BLaER1 (cell line): Measurements from ENCODE around the gene ZRANB2.

ENCODE experiments used
- H3K27ac ChIP-seq: shearing (Covaris generic); formaldehyde crosslinking; 2 replicates; pipeline ENCODE4 v1.8.1; 2022
- H3K27me3 ChIP-seq: shearing (Covaris generic); formaldehyde crosslinking; 2 replicates; pipeline ENCODE4 v1.8.1; 2022
- H3K36me3 ChIP-seq: shearing (Covaris generic); formaldehyde crosslinking; 2 replicates; pipeline ENCODE4 v1.8.1; 2022
- H3K4me1 ChIP-seq: shearing (Covaris generic); formaldehyde crosslinking; 2 replicates; pipeline ENCODE4 v1.8.1; 2022
- H3K4me2 ChIP-seq: shearing (Covaris generic); formaldehyde crosslinking; 2 replicates; pipeline ENCODE4 v1.8.1; 2022
- H3K4me3 ChIP-seq: shearing (Covaris generic); formaldehyde crosslinking; 2 replicates; pipeline ENCODE4 v1.8.1; 2022
- H3K9ac ChIP-seq: shearing (Covaris generic); formaldehyde crosslinking; 2 replicates; pipeline ENCODE4 v1.8.1; 2022
- H3K9me3 ChIP-seq: shearing (Covaris generic); formaldehyde crosslinking; 2 replicates; pipeline ENCODE4 v1.8.1; 2022
- H4K20me1 ChIP-seq: shearing (Covaris generic); formaldehyde crosslinking; 2 replicates; pipeline ENCODE4 v1.8.1; 2022
- Cebpa-rat ChIP-seq: shearing (Covaris generic); IDR thresholded peaks from 2 replicates; pipeline ENCODE4 v1.8.1; 2022

The ZRANB2 gene

GRCh38 chr1:71033136-71033535 is 47.7 kb downstream of the ZRANB2 start:
- TF ChIP-seq Cebpa-rat: no peak
- Histone ChIP-seq H3K4me1 (no peaks in the 10 kb centered on the region), H3K27ac (no peak overlapping the region), H3K9me3 (no peaks in the 10 kb centered on the region), H3K36me3 (no peaks in the 10 kb centered on the region), H3K27me3 (no peaks in the 10 kb centered on the region), H3K9ac (no peak overlapping the region), H3K4me3 (no peak overlapping the region), H3K4me2 (no peak overlapping the region), H4K20me1 (no peaks in the 10 kb centered on the region)

- H3K4me2 ChIP-seq: no peak overlapping the region
- H3K4me3 ChIP-seq: no peak overlapping the region
- H3K36me3 ChIP-seq: no peaks in the 10 kb centered on the region
- no peaks in the 10 kb centered on the region for H3K9me3 ChIP-seq
- H3K9ac ChIP-seq: no peak overlapping the region
- TF ChIP-seq Cebpa-rat: no peak
- no peaks in the 10 kb centered on the region for H4K20me1 ChIP-seq
- H3K27ac ChIP-seq: no peak overlapping the region
- H3K4me1 ChIP-seq: no peaks in the 10 kb centered on the region
- H3K27me3 ChIP-seq: no peaks in the 10 kb centered on the region
These were observed 49.4 kb downstream of the ZRANB2 start for GRCh38 chr1:71031426-71031825.

GRCh38 chr1:71030026-71030425 is 50.8 kb downstream of the ZRANB2 start:
- Histone ChIP-seq H3K36me3 (no peaks in the 10 kb centered on the region), H3K27ac (no peak overlapping the region), H3K4me1 (no peaks in the 10 kb centered on the region), H3K4me2 (no peak overlapping the region), H3K9ac (no peak overlapping the region), H3K27me3 (no peaks in the 10 kb centered on the region), H4K20me1 (no peaks in the 10 kb centered on the region), H3K4me3 (no peak overlapping the region), H3K9me3 (no peaks in the 10 kb centered on the region)
- TF ChIP-seq Cebpa-rat: no peak

- no peaks in the 10 kb centered on the region for H3K4me1 ChIP-seq
- no peaks in the 10 kb centered on the region for H4K20me1 ChIP-seq
- no peak overlapping the region for H3K4me2 ChIP-seq
- no peaks in the 10 kb centered on the region for H3K27me3 ChIP-seq
- H3K4me3 ChIP-seq: no peak overlapping the region
- no peaks in the 10 kb centered on the region for H3K9me3 ChIP-seq
- no peak overlapping the region for H3K9ac ChIP-seq
- H3K36me3 ChIP-seq: no peaks in the 10 kb centered on the region
- no peak for TF ChIP-seq Cebpa-rat
- H3K27ac ChIP-seq: no peak overlapping the region
These were observed 51.9 kb downstream of the ZRANB2 start for GRCh38 chr1:71028981-71029380.

GRCh38 chr1:71027991-71028390 is 52.8 kb downstream of the ZRANB2 start:
- no peaks in the 10 kb centered on the region for H4K20me1 ChIP-seq
- H3K4me1 ChIP-seq: no peaks in the 10 kb centered on the region
- no peak overlapping the region for H3K27ac ChIP-seq
- H3K9ac ChIP-seq: no peak overlapping the region
- no peaks in the 10 kb centered on the region for H3K9me3 ChIP-seq
- TF ChIP-seq Cebpa-rat: no peak
- H3K4me3 ChIP-seq: no peak overlapping the region
- H3K36me3 ChIP-seq: no peaks in the 10 kb centered on the region
- no peak overlapping the region for H3K4me2 ChIP-seq
- H3K27me3 ChIP-seq: no peaks in the 10 kb centered on the region

GRCh38 chr1:71026093-71026492 is 54.7 kb downstream of the ZRANB2 start:
- no peak overlapping the region for H3K4me3 ChIP-seq
- no peaks in the 10 kb centered on the region for H3K9me3 ChIP-seq
- H3K9ac ChIP-seq: no peak overlapping the region
- no peak for TF ChIP-seq Cebpa-rat
- H3K4me1 ChIP-seq: no peaks in the 10 kb centered on the region
- no peaks in the 10 kb centered on the region for H3K27me3 ChIP-seq
- H3K36me3 ChIP-seq: no peaks in the 10 kb centered on the region
- no peak overlapping the region for H3K27ac ChIP-seq
- H3K4me2 ChIP-seq: no peak overlapping the region
- no peaks in the 10 kb centered on the region for H4K20me1 ChIP-seq

- Histone ChIP-seq H4K20me1 (no peaks in the 10 kb centered on the region), H3K27ac (no peak overlapping the region), H3K4me1 (no peaks in the 10 kb centered on the region), H3K27me3 (no peaks in the 10 kb centered on the region), H3K4me3 (no peak overlapping the region), H3K9me3 (no peaks in the 10 kb centered on the region), H3K9ac (no peak overlapping the region), H3K4me2 (no peak overlapping the region), H3K36me3 (no peaks in the 10 kb centered on the region)
- no peak for TF ChIP-seq Cebpa-rat
These were observed 57.3 kb downstream of the ZRANB2 start for GRCh38 chr1:71023515-71023914.

- H3K27me3 ChIP-seq: no peaks in the 10 kb centered on the region
- no peak overlapping the region for H3K27ac ChIP-seq
- H3K36me3 ChIP-seq: no peaks in the 10 kb centered on the region
- H3K4me1 ChIP-seq: no peaks in the 10 kb centered on the region
- TF ChIP-seq Cebpa-rat: no peak
- no peak overlapping the region for H3K4me2 ChIP-seq
- no peaks in the 10 kb centered on the region for H3K9me3 ChIP-seq
- H3K9ac ChIP-seq: no peak overlapping the region
- no peak overlapping the region for H3K4me3 ChIP-seq
- H4K20me1 ChIP-seq: no peaks in the 10 kb centered on the region
These were observed 61.4 kb downstream of the ZRANB2 start for GRCh38 chr1:71019233-71019969.

GRCh38 chr1:71018791-71019190 is 62.0 kb downstream of the ZRANB2 start:
- H4K20me1 ChIP-seq: no peaks in the 10 kb centered on the region
- no peaks in the 10 kb centered on the region for H3K4me1 ChIP-seq
- TF ChIP-seq Cebpa-rat: no peak
- H3K9me3 ChIP-seq: no peaks in the 10 kb centered on the region
- H3K4me3 ChIP-seq: no peak overlapping the region
- no peak overlapping the region for H3K9ac ChIP-seq
- H3K4me2 ChIP-seq: no peak overlapping the region
- H3K27ac ChIP-seq: no peak overlapping the region
- H3K27me3 ChIP-seq: no peaks in the 10 kb centered on the region
- no peaks in the 10 kb centered on the region for H3K36me3 ChIP-seq

GRCh38 chr1:71015745-71016144 is 65.1 kb downstream of the ZRANB2 start:
- H3K27ac ChIP-seq: no peak overlapping the region
- no peaks in the 10 kb centered on the region for H3K27me3 ChIP-seq
- H4K20me1 ChIP-seq: no peaks in the 10 kb centered on the region
- no peaks in the 10 kb centered on the region for H3K4me1 ChIP-seq
- no peak overlapping the region for H3K4me2 ChIP-seq
- no peaks in the 10 kb centered on the region for H3K9me3 ChIP-seq
- H3K9ac ChIP-seq: no peak overlapping the region
- H3K36me3 ChIP-seq: no peaks in the 10 kb centered on the region
- H3K4me3 ChIP-seq: no peak overlapping the region
- TF ChIP-seq Cebpa-rat: no peak

- Histone ChIP-seq H3K9me3 (no peaks in the 10 kb centered on the region), H3K36me3 (no peaks in the 10 kb centered on the region), H3K4me3 (no peak overlapping the region), H3K27ac (no peak overlapping the region), H4K20me1 (no peaks in the 10 kb centered on the region), H3K4me2 (no peak overlapping the region), H3K9ac (no peak overlapping the region), H3K4me1 (no peaks in the 10 kb centered on the region), H3K27me3 (no peaks in the 10 kb centered on the region)
- TF ChIP-seq Cebpa-rat: no peak
These were observed 66.7 kb downstream of the ZRANB2 start for GRCh38 chr1:71014178-71014579.
